ENCODE data around the gene RGSL1. TPM values are rescaled to one million over a fixed set of nuclear protein-coding genes. Genes with fewer than 3 reads are reported as not detected.

Gene RGSL1
- total RNA-seq, 2 donors from 2014 or later, result not detected

DNA sequence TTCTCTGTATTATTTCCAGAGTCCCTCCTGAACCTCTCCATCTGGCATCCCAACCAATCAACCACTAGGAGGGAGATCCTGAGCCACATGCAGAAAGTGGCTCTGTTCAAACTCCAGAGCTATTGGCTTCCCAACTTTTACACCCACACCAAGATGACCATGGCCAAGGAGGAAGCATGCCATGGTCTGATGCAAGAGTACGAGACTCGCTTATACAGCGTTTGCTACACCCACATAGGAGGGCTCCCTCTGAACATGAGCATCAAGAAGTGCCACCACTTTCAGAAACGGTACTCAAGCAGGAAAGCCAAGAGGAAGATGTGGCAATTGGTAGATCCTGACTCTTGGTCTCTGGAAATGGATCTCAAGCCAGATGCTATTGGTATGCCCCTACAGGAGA lies 23.6 kb downstream of the RGSL1 start:
- H3K9me3 Mint-ChIP-seq, result peaks cover 17% of the 10 kb centered on the region
- no peak overlapping the region for H3K9ac ChIP-seq (ENCODE audit: extremely low read depth, low read length, poor library complexity, severe bottlenecking)
- H3K4me1 Mint-ChIP-seq, result peaks cover 3% of the 10 kb centered on the region
- TF ChIP-seq, protein P1, sequence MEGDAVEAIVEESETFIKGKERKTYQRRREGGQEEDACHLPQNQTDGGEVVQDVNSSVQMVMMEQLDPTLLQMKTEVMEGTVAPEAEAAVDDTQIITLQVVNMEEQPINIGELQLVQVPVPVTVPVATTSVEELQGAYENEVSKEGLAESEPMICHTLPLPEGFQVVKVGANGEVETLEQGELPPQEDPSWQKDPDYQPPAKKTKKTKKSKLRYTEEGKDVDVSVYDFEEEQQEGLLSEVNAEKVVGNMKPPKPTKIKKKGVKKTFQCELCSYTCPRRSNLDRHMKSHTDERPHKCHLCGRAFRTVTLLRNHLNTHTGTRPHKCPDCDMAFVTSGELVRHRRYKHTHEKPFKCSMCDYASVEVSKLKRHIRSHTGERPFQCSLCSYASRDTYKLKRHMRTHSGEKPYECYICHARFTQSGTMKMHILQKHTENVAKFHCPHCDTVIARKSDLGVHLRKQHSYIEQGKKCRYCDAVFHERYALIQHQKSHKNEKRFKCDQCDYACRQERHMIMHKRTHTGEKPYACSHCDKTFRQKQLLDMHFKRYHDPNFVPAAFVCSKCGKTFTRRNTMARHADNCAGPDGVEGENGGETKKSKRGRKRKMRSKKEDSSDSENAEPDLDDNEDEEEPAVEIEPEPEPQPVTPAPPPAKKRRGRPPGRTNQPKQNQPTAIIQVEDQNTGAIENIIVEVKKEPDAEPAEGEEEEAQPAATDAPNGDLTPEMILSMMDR (conservative IDR thresholded peaks at IDR 0.05), result no peak
- H3K4me1 ChIP-seq (ENCODE audit: control insufficient read depth, insufficient read depth, low read length), result no peaks in the 10 kb centered on the region
- H3K36me3 ChIP-seq (ENCODE audit: control insufficient read depth, insufficient read depth, low read length), result no peaks in the 10 kb centered on the region
- H3K9me3 ChIP-seq (ENCODE audit: control insufficient read depth, low read length), result peaks cover 25% of the 10 kb centered on the region
- H3K27me3 Mint-ChIP-seq (ENCODE audit: insufficient read depth), result peaks cover 4% of the 10 kb centered on the region
- no peaks in the 10 kb centered on the region for H3K27me3 ChIP-seq (ENCODE audit: control insufficient read depth, insufficient read depth, low read length, poor library complexity, severe bottlenecking)
- DNase-seq, result no peak
- no peak overlapping the region for H3K27ac Mint-ChIP-seq
- H3K4me3 ChIP-seq (ENCODE audit: low read length), result no peak overlapping the region
- 96 to 100% methylated on average over 1 to 4 of the region's 4 CpGs for WGBS, 2 experiments (ENCODE audit: insufficient coverage in 1 of 2, insufficient read length in 1 of 2)
- H3K4me3 Mint-ChIP-seq, result no peak overlapping the region
- H3K36me3 Mint-ChIP-seq (ENCODE audit: low read depth), result no peaks in the 10 kb centered on the region
- no peak overlapping the region for H3K27ac ChIP-seq (ENCODE audit: low read depth, low read length)

DNA sequence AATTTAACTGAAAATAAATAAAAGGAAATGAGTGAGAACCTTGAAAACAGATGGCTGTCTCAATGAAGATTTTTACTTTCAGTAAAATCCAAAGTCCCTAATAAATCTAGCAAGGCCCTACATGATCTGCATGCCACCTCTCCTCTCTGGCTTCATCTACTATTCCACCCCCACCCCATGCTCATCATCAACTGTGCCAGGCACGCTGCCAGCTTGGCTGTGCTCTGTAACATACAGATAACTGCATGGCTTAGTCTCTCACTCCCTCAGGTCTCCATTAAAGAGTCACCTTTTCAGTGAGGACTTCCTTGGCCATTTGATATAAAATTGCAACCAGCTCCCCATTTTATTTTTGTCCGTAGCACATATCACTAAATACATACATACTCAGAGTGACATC lies 26.7 kb downstream of the RGSL1 start:
- Histone ChIP-seq H3K9ac (ENCODE audit: extremely low read depth, low read length, poor library complexity, severe bottlenecking) (no peak overlapping the region), H3K27me3 (ENCODE audit: control insufficient read depth, insufficient read depth, low read length, poor library complexity, severe bottlenecking) (no peaks in the 10 kb centered on the region), H3K36me3 (ENCODE audit: control insufficient read depth, insufficient read depth, low read length) (no peaks in the 10 kb centered on the region), H3K4me1 (ENCODE audit: control insufficient read depth, insufficient read depth, low read length) (no peaks in the 10 kb centered on the region), H3K4me3 (ENCODE audit: low read length) (no peak overlapping the region), H3K9me3 (ENCODE audit: control insufficient read depth, low read length) (peaks cover 21% of the 10 kb centered on the region), H3K27ac (ENCODE audit: low read depth, low read length) (no peak overlapping the region)
- WGBS, 2 experiments (ENCODE audit: insufficient coverage in 1 of 2, insufficient read length in 1 of 2), result 75 to 87% methylated on average over 1 to 2 of the region's 2 CpGs
- peaks cover 3% of the 10 kb centered on the region for H3K4me1 Mint-ChIP-seq
- no peaks in the 10 kb centered on the region for H3K36me3 Mint-ChIP-seq (ENCODE audit: low read depth)
- H3K27me3 Mint-ChIP-seq (ENCODE audit: insufficient read depth), result peaks cover 6% of the 10 kb centered on the region
- no peak overlapping the region for H3K4me3 Mint-ChIP-seq
- no peak for DNase-seq
- TF ChIP-seq, protein P1 (conservative IDR thresholded peaks at IDR 0.05), result no peak
- no peak overlapping the region for H3K27ac Mint-ChIP-seq
- H3K9me3 Mint-ChIP-seq, result peaks cover 14% of the 10 kb centered on the region

DNA sequence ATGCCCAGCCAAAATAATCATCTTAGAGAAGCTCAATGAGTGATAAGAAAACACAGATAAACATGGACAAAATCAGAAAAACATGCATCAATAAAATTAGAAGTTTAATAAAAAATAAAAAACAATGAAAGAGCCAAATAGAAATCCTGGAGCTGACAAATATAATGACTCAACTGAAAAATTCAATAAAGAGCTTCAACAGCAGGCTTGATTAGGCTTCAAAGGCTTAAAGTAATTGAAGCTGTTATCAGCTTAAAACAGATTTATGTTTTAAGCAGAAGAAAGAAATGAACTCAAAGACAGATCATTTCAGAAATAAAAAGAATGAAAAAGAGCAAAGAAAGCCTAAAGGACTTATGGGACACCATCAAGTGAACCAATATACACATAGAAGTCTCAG lies 28.3 kb downstream of the RGSL1 start:
- no peaks in the 10 kb centered on the region for H3K36me3 Mint-ChIP-seq (ENCODE audit: low read depth)
- TF ChIP-seq, protein P1 (conservative IDR thresholded peaks at IDR 0.05), result no peak
- Histone ChIP-seq H3K27ac (ENCODE audit: low read depth, low read length) (no peak overlapping the region), H3K9ac (ENCODE audit: extremely low read depth, low read length, poor library complexity, severe bottlenecking) (no peak overlapping the region), H3K4me1 (ENCODE audit: control insufficient read depth, insufficient read depth, low read length) (no peaks in the 10 kb centered on the region), H3K9me3 (ENCODE audit: control insufficient read depth, low read length) (peaks cover 21% of the 10 kb centered on the region), H3K27me3 (ENCODE audit: control insufficient read depth, insufficient read depth, low read length, poor library complexity, severe bottlenecking) (no peaks in the 10 kb centered on the region), H3K36me3 (ENCODE audit: control insufficient read depth, insufficient read depth, low read length) (no peaks in the 10 kb centered on the region), H3K4me3 (ENCODE audit: low read length) (no peak overlapping the region)
- DNase-seq, result no peak
- H3K9me3 Mint-ChIP-seq, result peaks cover 14% of the 10 kb centered on the region
- H3K27ac Mint-ChIP-seq, result no peak overlapping the region
- H3K27me3 Mint-ChIP-seq (ENCODE audit: insufficient read depth), result peaks cover 6% of the 10 kb centered on the region
- H3K4me1 Mint-ChIP-seq, result peaks cover 3% of the 10 kb centered on the region
- H3K4me3 Mint-ChIP-seq, result no peak overlapping the region
